ENCODE data around the gene KLHL7. TPM values are rescaled to one million over a fixed set of nuclear protein-coding genes. Genes with fewer than 3 reads are reported as not detected.

Gene KLHL7
- total and polyA plus RNA-seq, 2 donors (not counting 3 experiments of a cell fraction or from before 2014, with no cell fraction given), result 21.3 to 32.1 TPM

DNA sequence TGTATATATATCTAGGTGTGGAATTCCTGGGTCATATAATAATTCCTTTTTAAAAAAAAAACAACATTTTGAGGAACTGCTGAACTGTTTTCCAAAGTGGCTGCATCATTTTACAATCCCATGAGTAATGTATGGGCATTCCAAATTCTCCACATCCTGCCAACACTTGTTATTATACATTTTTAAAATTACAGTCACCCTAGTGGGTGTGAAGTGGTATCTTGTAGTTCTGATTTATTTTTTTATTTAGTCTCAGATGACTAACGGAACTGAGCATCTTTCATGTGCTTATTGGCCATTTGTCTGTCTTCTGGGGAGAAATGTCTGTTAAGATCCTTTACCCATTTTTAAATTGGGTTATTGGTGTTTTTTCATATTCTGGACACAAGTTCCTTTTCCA is 12.0 kb upstream of the KLHL7 start:
- no peak for FAIRE-seq
- H3K4me2 ChIP-seq (ENCODE audit: insufficient read depth, low read length), result no peak overlapping the region
- no peak for TF ChIP-seq FOS (IDR thresholded peaks at IDR 0.05; ENCODE audit: borderline replicate concordance, insufficient read depth, low read length)
- ChIA-PET POLR2A (no interaction called here), CTCF (no interaction called here)
- no peaks in the 10 kb centered on the region for H3K36me3 ChIP-seq (ENCODE audit: control insufficient read depth in 2 of 2, extremely low read depth in 1 of 2, insufficient read depth in 2 of 2, low read length in 2 of 2)
- no peaks in the 10 kb centered on the region for H3K9me1 ChIP-seq (replicated peaks; ENCODE audit: control insufficient read depth, extremely low read depth, insufficient read depth, low read length)
- H3K27ac ChIP-seq (ENCODE audit: insufficient read depth, low read depth, low read length), result no peak overlapping the region
- DNase-seq (ENCODE audit: low read depth, low spot score), result no peak
- no peaks in the 10 kb centered on the region for H3K9me3 ChIP-seq (replicated peaks; ENCODE audit: control insufficient read depth, insufficient read depth, low read length)
- no peak overlapping the region for H3K4me3 ChIP-seq (replicated peaks in 1 of 3; ENCODE audit: insufficient read depth in 1 of 3, low read depth in 1 of 3, low read length in 3 of 3)
- BruUV-seq (replicated peaks), result no TSS peak
- intact Hi-C loops (cut with micrococcal nuclease), result no loop called here
- H2AFZ ChIP-seq (ENCODE audit: low read depth, low read length), result no peak overlapping the region
- H3K79me2 ChIP-seq (ENCODE audit: control insufficient read depth, insufficient read depth, low read length), result no peaks in the 10 kb centered on the region
- H3K4me1 ChIP-seq (ENCODE audit: control insufficient read depth, extremely low read depth, insufficient read depth, low read length), result no peaks in the 10 kb centered on the region
- no peak overlapping the region for H3K9ac ChIP-seq (replicated peaks; ENCODE audit: extremely low read depth, insufficient read depth, low read length)
- peaks cover 0 to 4% of the 10 kb centered on the region in 2 experiments for H3K27me3 ChIP-seq (ENCODE audit: control insufficient read depth in 2 of 2, insufficient read depth in 2 of 2, low read length in 2 of 2)
- dilution Hi-C loops (cut with MboI; ENCODE audit: extremely low pct_ligation_motif_present, low sequenced_read_pairs), result no loop called here
- no peaks in the 10 kb centered on the region for H4K20me1 ChIP-seq (replicated peaks; ENCODE audit: control insufficient read depth, extremely low read depth, insufficient read depth, low read length)

DNA sequence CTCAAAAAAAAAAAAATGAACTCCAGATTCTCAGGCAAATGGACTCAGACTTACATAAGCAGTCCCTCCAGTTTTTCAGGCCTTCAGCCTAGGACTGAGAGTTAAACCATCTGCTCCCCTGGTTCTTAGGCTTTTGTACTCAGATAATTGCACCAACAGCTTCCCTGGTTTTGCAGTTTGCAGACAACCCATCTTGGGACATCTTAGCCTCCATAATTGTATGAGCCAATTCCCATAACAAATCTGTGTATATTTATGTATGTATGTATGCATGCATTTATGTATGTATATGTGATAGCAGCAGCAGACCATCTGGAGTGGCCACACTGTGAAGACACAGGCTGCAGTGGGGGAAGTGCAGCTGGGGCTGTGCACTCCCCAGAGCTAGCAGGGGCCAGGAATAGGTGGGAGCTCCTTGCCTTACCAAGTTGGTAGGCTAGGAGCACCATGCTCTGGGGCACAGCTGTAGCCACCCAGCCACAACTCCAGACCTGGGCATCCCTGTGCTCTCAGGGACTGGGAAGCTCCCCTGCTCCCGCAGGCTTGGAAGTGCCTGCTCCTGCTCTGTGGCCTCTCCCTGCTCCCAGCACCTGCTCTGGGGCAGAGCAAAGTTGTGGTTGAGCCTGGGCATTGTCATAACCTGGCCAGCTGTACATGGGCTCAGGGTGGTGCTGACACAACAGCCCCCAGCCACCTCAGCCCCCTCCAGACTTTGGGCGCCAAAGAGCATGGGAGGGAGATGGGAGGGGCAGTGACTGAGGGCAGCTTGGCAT is 8.9 kb upstream of the KLHL7 start:
- CTCF ChIA-PET, result interaction anchor here (0.8 to 8.6 kb wide), 5 partner anchors 9 to 27 kb away, joined by 3 to 75 read pairs (median 3); partner anchors contain the start of gene KLHL7
- Histone ChIP-seq H3K4me3 (replicated peaks in 1 of 3; ENCODE audit: insufficient read depth in 1 of 3, low read depth in 1 of 3, low read length in 3 of 3) (no peak overlapping the region), H3K4me2 (ENCODE audit: insufficient read depth, low read length) (no peak overlapping the region), H2AFZ (ENCODE audit: low read depth, low read length) (no peak overlapping the region), H3K27ac (ENCODE audit: insufficient read depth, low read depth, low read length) (no peak overlapping the region), H3K36me3 (ENCODE audit: control insufficient read depth in 2 of 2, extremely low read depth in 1 of 2, insufficient read depth in 2 of 2, low read length in 2 of 2) (no peaks in the 10 kb centered on the region), H4K20me1 (replicated peaks; ENCODE audit: control insufficient read depth, extremely low read depth, insufficient read depth, low read length) (no peaks in the 10 kb centered on the region), H3K79me2 (ENCODE audit: control insufficient read depth, insufficient read depth, low read length) (no peaks in the 10 kb centered on the region), H3K9me3 (replicated peaks; ENCODE audit: control insufficient read depth, insufficient read depth, low read length) (no peaks in the 10 kb centered on the region), H3K9me1 (replicated peaks; ENCODE audit: control insufficient read depth, extremely low read depth, insufficient read depth, low read length) (no peaks in the 10 kb centered on the region), H3K4me1 (ENCODE audit: control insufficient read depth, extremely low read depth, insufficient read depth, low read length) (no peaks in the 10 kb centered on the region), H3K27me3 (ENCODE audit: control insufficient read depth in 2 of 2, insufficient read depth in 2 of 2, low read length in 2 of 2) (no peaks in the 10 kb centered on the region), H3K9ac (replicated peaks; ENCODE audit: extremely low read depth, insufficient read depth, low read length) (no peak overlapping the region)
- TF ChIP-seq GATA2 (IDR thresholded peaks at IDR 0.05; ENCODE audit: insufficient read depth, insufficient read length, low read depth, low read length) (no peak), JUN (IDR thresholded peaks at IDR 0.05; ENCODE audit: borderline replicate concordance, insufficient read depth, insufficient read length, low read depth) (no peak), MYC (IDR thresholded peaks at IDR 0.05; ENCODE audit: low read depth, low read length) (no peak), POLR2A (IDR thresholded peaks at IDR 0.05; ENCODE audit: low read depth, low read length) (no peak), POLR2AphosphoS5 (IDR thresholded peaks at IDR 0.05; ENCODE audit: insufficient read depth, low read depth, low read length) (no peak), FOS (IDR thresholded peaks at IDR 0.05; ENCODE audit: borderline replicate concordance, insufficient read depth, low read length) (no peak), EZH2 (IDR thresholded peaks at IDR 0.05; ENCODE audit: borderline replicate concordance, low read depth, low read length, severe bottlenecking) (no peak)
- TF ChIP-seq, protein P1, sequence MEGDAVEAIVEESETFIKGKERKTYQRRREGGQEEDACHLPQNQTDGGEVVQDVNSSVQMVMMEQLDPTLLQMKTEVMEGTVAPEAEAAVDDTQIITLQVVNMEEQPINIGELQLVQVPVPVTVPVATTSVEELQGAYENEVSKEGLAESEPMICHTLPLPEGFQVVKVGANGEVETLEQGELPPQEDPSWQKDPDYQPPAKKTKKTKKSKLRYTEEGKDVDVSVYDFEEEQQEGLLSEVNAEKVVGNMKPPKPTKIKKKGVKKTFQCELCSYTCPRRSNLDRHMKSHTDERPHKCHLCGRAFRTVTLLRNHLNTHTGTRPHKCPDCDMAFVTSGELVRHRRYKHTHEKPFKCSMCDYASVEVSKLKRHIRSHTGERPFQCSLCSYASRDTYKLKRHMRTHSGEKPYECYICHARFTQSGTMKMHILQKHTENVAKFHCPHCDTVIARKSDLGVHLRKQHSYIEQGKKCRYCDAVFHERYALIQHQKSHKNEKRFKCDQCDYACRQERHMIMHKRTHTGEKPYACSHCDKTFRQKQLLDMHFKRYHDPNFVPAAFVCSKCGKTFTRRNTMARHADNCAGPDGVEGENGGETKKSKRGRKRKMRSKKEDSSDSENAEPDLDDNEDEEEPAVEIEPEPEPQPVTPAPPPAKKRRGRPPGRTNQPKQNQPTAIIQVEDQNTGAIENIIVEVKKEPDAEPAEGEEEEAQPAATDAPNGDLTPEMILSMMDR (IDR thresholded peaks at IDR 0.05; ENCODE audit: extremely low read depth in 1 of 2, insufficient read depth in 1 of 2, low read depth in 1 of 2, low read length in 2 of 2), result no peak
- TF ChIP-seq, protein P2, sequence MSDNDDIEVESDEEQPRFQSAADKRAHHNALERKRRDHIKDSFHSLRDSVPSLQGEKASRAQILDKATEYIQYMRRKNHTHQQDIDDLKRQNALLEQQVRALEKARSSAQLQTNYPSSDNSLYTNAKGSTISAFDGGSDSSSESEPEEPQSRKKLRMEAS (IDR thresholded peaks at IDR 0.05; ENCODE audit: insufficient read depth, insufficient read length), result no peak
- POLR2A ChIA-PET, result no interaction called here
- intact Hi-C loops (cut with micrococcal nuclease) (no loop called here), dilution Hi-C loops (cut with MboI; ENCODE audit: extremely low pct_ligation_motif_present, low sequenced_read_pairs) (no loop called here)
- no peak for DNase-seq (ENCODE audit: low read depth, low spot score)
- BruUV-seq (replicated peaks), result no TSS peak
- FAIRE-seq, result no peak
